HG03175 (cell line): ENCODE measurements around the gene MYOF.
"Not testable (repeated sequence)": the region's sequence is repeated elsewhere in the genome, so short reads cannot be mapped to it uniquely, and the experiment has no call there.

ENCODE experiments used
- ATAC-seq: cut with Tn5 transposase; IDR thresholded peaks from one replicate; pipeline ENCODE4 v1.9.1; 2021; ENCODE audit warnings: mild to moderate bottlenecking, moderate library complexity; ENCODE audit not compliant: unreplicated experiment

The MYOF gene

GRCh38 chr10:93461109-93461806 lies 20.9 kb downstream of the MYOF start:
- no peak for ATAC-seq

DNA sequence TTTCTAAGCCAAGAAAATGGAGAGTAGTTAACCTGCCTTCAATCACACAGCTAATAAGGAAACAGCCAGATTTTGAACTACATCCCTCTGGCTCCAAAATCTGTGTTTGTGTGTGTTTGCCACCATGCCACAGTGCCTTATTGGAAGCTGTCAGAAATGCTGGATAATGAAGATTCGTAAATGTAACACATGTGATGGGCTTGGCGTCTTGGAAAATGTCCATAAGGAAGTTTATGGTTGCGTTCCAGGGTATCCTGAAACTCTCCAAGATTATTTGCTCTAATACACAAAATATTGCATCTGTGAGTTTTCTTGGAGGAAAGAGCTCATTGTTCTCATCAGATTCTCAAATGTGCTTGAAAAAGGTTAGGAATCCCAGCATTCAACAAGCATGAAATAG lies 22.7 kb downstream of the MYOF start:
- ATAC-seq, result no peak

DNA sequence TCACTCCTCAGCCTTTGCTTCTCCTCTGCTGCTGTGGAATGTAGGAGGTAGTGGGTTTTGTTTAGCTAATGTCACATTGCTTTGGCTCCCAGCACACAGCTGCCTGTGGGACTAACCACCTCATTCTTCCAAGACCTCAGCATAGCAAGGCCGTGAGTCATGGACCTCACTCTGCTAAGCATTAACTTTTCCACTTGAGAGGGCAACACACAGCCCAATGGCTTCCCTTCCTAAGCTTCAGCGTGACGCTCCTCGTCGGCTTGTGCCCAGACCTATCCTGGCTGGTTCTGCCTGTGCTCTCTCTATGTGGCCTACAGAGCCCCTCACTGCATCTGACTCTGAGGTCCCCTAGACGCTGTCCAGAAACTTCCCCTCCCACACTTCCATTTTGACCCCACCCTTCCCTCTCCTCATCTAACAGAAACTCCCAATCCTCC lies 23.3 kb downstream of the MYOF start:
- no peak for ATAC-seq

DNA sequence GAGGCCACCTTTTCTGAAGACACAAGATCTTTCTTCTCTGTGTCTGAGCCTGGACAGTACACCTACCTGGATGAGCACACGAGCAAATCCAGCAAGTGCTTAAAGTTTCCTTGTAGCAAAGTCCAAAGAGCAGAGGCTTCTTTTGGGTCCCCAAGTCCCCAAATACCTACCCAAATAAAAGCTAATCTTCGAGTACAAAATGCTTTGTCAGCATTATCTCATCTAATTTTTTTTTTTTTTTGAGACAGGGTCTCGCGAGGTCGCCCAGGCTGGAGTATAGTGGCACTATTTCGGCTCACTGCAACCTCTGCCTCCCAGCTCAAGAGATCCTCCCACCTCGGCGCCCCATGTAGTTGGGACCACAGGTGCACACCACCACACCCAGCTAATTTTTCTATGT lies 24.6 kb downstream of the MYOF start:
- no peak for ATAC-seq

GRCh38 chr10:93456480-93456879 lies 25.7 kb downstream of the MYOF start:
- no peak for ATAC-seq

- no peak for ATAC-seq
Observed at GRCh38 chr10:93454736-93455135, 27.4 kb downstream of the MYOF start.

DNA sequence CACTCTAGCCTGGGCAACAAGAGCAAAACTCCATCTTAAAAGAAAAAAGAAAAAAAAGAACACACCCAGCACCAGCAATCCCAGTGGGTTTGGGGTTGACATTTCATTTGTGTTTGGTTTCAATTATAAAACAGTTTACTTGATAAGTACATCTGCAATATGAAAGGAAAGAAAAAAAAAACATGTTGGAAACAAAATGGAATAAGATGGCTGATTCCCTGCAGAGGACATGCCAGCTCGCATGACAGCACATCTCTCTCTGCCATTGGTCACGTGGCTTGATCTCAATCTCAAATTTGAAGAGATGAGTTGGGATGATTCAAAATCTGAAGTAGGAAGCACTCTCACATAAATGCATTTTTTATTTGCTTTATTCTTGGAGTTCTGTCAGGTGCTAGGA lies 28.0 kb downstream of the MYOF start:
- ATAC-seq, result no peak

GRCh38 chr10:93452143-93452542 lies 30.0 kb downstream of the MYOF start:
- ATAC-seq, result no peak

DNA sequence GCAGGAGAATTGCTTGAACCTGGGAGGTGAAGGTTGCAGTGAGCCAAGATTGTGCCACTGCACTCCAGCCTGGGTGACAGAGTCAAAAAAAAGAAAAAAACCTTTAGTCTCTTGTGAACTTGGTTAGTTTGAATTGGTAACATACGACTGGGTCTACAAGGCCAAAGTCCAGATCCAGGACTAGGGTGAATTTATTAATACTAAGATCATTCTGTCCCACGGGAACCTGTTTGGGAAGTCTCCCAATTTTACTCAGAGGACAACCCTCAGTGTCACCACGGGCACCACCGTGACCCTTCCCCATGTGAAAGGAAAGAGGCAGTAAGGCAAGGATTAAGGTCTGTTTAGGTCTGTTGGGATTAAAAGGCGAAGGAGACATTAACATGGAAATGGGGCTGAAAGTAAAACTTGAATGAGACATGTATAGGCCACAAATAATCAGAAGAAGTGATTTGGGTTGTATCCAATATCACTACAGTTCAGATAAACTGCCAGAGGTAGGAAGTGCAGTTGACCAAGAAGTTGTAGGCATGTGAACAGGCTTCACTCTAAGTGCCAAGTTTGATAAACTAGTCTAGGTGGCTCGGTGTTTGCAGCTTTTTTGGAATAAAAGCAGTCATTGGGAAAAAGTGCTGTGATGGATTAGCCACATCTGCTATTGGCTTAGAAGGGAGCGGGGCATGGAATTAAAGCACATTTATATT lies 30.7 kb downstream of the MYOF start:
- no peak for ATAC-seq

- no peak for ATAC-seq
Observed at GRCh38 chr10:93447970-93448369, 34.2 kb downstream of the MYOF start.

- no peak for ATAC-seq
Observed at GRCh38 chr10:93447019-93447418, 35.1 kb downstream of the MYOF start.

- no peak for ATAC-seq
Observed at GRCh38 chr10:93445978-93446720, 36.0 kb downstream of the MYOF start.

DNA sequence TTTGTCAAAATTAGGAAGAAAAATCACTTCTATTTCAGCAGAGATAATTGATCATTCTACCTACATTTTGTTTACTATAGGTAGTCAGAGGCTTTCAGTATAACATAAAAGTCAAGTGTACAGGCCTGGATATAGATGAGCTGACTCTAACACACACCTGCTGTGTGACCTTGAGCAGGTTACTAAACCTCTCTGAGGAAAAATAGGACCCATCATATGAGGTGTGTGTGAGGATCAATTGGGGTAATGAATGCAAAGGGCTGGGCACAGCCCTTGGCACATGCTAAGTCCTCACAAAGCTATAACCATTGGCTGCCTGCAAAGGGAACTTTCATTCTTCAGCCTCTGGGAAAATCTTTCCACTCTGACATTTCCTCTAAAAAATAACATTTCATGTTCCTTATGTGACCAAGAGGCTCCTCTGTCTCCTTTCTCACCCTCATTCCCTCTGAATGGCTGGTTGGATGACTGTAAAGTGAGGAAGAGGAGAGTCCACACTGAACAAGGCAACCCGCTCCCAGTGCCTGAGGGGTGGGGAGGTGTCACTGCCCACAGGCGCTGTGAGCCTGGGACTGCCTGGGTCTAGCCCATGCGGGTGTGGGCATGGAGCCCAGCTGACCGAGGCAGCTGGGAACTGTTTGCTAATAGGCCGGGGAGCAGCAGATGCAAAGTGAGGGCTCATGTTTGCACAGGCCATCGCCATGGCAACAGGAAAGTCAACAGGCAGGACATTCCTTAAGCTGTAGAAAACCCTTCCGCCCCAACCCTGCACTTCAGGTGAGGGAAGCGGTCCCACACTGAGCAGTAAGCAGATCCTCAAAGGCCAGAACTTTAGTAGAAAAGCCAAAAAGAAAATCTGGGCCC lies 36.8 kb downstream of the MYOF start:
- ATAC-seq, result no peak

- no peak for ATAC-seq
Observed at GRCh38 chr10:93443481-93443880, 38.7 kb downstream of the MYOF start.

- not testable (repeated sequence) for ATAC-seq
Observed at GRCh38 chr10:93442721-93443120, 39.4 kb downstream of the MYOF start.

GRCh38 chr10:93440591-93441091 lies 41.5 kb downstream of the MYOF start:
- ATAC-seq, result no peak

- no peak for ATAC-seq
Observed at GRCh38 chr10:93438613-93439253, 43.4 kb downstream of the MYOF start.

GRCh38 chr10:93437946-93438612 lies 44.1 kb downstream of the MYOF start:
- no peak for ATAC-seq

GRCh38 chr10:93437086-93437945 lies 44.8 kb downstream of the MYOF start:
- ATAC-seq, result no peak
